GM23338 (cell line): ENCODE results near the gene SYNE3. TPM values are rescaled to one million over a fixed set of nuclear protein-coding genes. Genes with fewer than 3 reads are reported as not detected.

Source experiments
- ATAC-seq: fragments of 200-7000 bp; cut with Tn5 transposase; 3 replicates; pipeline ENCODE4 v1.9.1; 2020
- DNase-seq: peaks from one replicate; pipeline ENCODE4 v3.0.0-alpha.2; 2015; ENCODE audit warnings: low spot score
- H2AFZ ChIP-seq: fragments of 200-600 bp; sonication (generic); 2 replicates; pipeline ENCODE4 v1.8.0; 2016; ENCODE audit warnings: antibody characterized with exemption, mild to moderate bottlenecking, moderate library complexity
- H3F3A ChIP-seq: fragments of 200-600 bp; sonication (generic); replicated peaks from 2 replicates; pipeline ENCODE4 v1.8.0; 2017; ENCODE audit warnings: antibody characterized with exemption, mixed run types, low read depth
- H3K27ac ChIP-seq: fragments of 200-600 bp; sonication (generic); 2 replicates; pipeline ENCODE4 v1.6.1; 2016; ENCODE audit warnings: low read depth
- H3K27me3 ChIP-seq: fragments of 200-600 bp; sonication (generic); 2 replicates; pipeline ENCODE4 v1.8.0; 2016; ENCODE audit warnings: mild to moderate bottlenecking, mixed run types, moderate library complexity; ENCODE audit not compliant: insufficient read depth
- H3K36me3 ChIP-seq: fragments of 200-600 bp; sonication (generic); 2 replicates; pipeline ENCODE4 v1.8.0; 2016; ENCODE audit warnings: mild to moderate bottlenecking; ENCODE audit not compliant: insufficient read depth
- H3K4me1 ChIP-seq: fragments of 200-600 bp; sonication (generic); 2 replicates; pipeline ENCODE4 v1.8.0; 2016; ENCODE audit warnings: mild to moderate bottlenecking, moderate library complexity; ENCODE audit not compliant: insufficient read depth
- H3K4me2 ChIP-seq: fragments of 200-600 bp; sonication (generic); 2 replicates; pipeline ENCODE4 v1.7.1; 2017; ENCODE audit warnings: mixed run types
- H3K4me3 ChIP-seq: fragments of 200-600 bp; sonication (generic); 2 replicates; pipeline ENCODE4 v1.6.1; 2016; ENCODE audit warnings: mixed run types
- H3K79me2 ChIP-seq: fragments of 200-600 bp; sonication (generic); replicated peaks from 2 replicates; pipeline ENCODE4 v1.8.0; 2017; ENCODE audit warnings: mild to moderate bottlenecking; ENCODE audit not compliant: insufficient read depth
- H3K9me2 ChIP-seq: fragments of 200-600 bp; sonication (generic); 2 replicates; pipeline ENCODE4 v1.8.0; 2017; ENCODE audit not compliant: insufficient read depth
- H4K20me1 ChIP-seq: fragments of 200-600 bp; sonication (generic); replicated peaks from 2 replicates; pipeline ENCODE4 v1.8.0; 2017; ENCODE audit warnings: mild to moderate bottlenecking; ENCODE audit not compliant: insufficient read depth
- H3K27ac Mint-ChIP-seq: 2 replicates; pipeline ENCODE4 v1.8.0; 2020; ENCODE audit warnings: inconsistent platforms, mild to moderate bottlenecking, moderate library complexity, mixed read lengths
- H3K27me3 Mint-ChIP-seq: 3 replicates; pipeline ENCODE4 v1.8.0; 2022; ENCODE audit warnings: low read depth, mild to moderate bottlenecking, moderate library complexity, mixed read lengths, inconsistent platforms; ENCODE audit not compliant: insufficient read depth, poor library complexity
- H3K36me3 Mint-ChIP-seq: 3 replicates; pipeline ENCODE4 v1.8.0; 2021; ENCODE audit warnings: low read depth, mild to moderate bottlenecking, inconsistent platforms, moderate library complexity, mixed read lengths
- H3K4me1 Mint-ChIP-seq: 3 replicates; pipeline ENCODE4 v1.8.0; 2020; ENCODE audit warnings: mild to moderate bottlenecking, inconsistent platforms, mixed read lengths
- H3K4me3 Mint-ChIP-seq: 3 replicates; pipeline ENCODE4 v1.8.0; 2021; ENCODE audit warnings: moderate library complexity, mild to moderate bottlenecking, inconsistent platforms, mixed read lengths
- H3K9me3 Mint-ChIP-seq: 3 replicates; pipeline ENCODE4 v1.8.0; 2020; ENCODE audit warnings: moderate library complexity, mild to moderate bottlenecking, inconsistent platforms, mixed read lengths
- CREB1 ChIP-seq: fragments of 250-450 bp; sonication (Bioruptor Pico); IDR thresholded peaks from 2 replicates; pipeline ENCODE4 v1.5.0; 2020; ENCODE audit warnings: low read depth, mild to moderate bottlenecking, moderate library complexity
- CTCF ChIP-seq, 2 experiments: fragments of 200-600 bp in 1 of 2; sonication (generic) in 1 of 2; conservative IDR thresholded peaks; 2 replicates each; pipeline versions ENCODE4 v1.5.1 to v1.6.1; 2016 to 2017; ENCODE audit warnings: antibody characterized with exemption in 2 of 2, low read depth in 2 of 2, mild to moderate bottlenecking in 2 of 2, moderate library complexity in 1 of 2
- EZH2 ChIP-seq: fragments of 200-600 bp; sonication (generic); IDR thresholded peaks from one replicate; pipeline ENCODE4 v1.8.0; 2017; ENCODE audit warnings: antibody characterized with exemption, mild to moderate bottlenecking, low read depth; ENCODE audit not compliant: unreplicated experiment
- EZH2phosphoT487 ChIP-seq: fragments of 200-600 bp; sonication (generic); IDR thresholded peaks from one replicate; pipeline ENCODE4 v1.8.1; 2018; ENCODE audit warnings: antibody characterized with exemption; ENCODE audit not compliant: unreplicated experiment
- JUNB ChIP-seq: IDR thresholded peaks from one replicate; pipeline ENCODE4 v1.6.1; 2016; ENCODE audit warnings: antibody characterized with exemption; ENCODE audit not compliant: unreplicated experiment
- NANOG ChIP-seq: IDR thresholded peaks from 2 replicates; pipeline ENCODE4 v1.6.1; 2016; ENCODE audit warnings: antibody characterized with exemption, borderline replicate concordance
- POLR2AphosphoS5 ChIP-seq: IDR thresholded peaks from 2 replicates; pipeline ENCODE4 v1.6.1; 2016; ENCODE audit warnings: antibody characterized with exemption, low read depth
- REST ChIP-seq: IDR thresholded peaks from one replicate; pipeline ENCODE4 v1.6.1; 2018; ENCODE audit warnings: antibody characterized with exemption; ENCODE audit not compliant: unreplicated experiment
- STAT1 ChIP-seq: IDR thresholded peaks from one replicate; pipeline ENCODE4 v1.6.1; 2016; ENCODE audit warnings: antibody characterized with exemption; ENCODE audit not compliant: unreplicated experiment
- ZNF331 ChIP-seq: fragments of 250-450 bp; sonication (Bioruptor Pico); IDR thresholded peaks from 2 replicates; pipeline ENCODE4 v1.5.0; 2020; ENCODE audit warnings: low read depth, mild to moderate bottlenecking, moderate library complexity
- polyA plus RNA-seq: library from polyadenylated mRNA; unstranded; fragments of >200 nt; fragmentation: Nextera tagmentation; extraction: Ambion mirVana; gene quantifications from 2 replicates; pipeline ENCODE4 v1.2.1, GENCODE V29; 2016
- total RNA-seq: library from RNA; depleted of rRNA; stranded (reverse); fragments of >200 nt; shearing (Covaris generic); gene quantifications from 2 replicates; pipeline ENCODE4 v1.2.3, GENCODE V29; 2014
- TF ChIP-seq, protein P1 (sequence below): fragments of 250-450 bp; sonication (Bioruptor Pico); IDR thresholded peaks from 2 replicates; pipeline ENCODE4 v1.5.0; 2020; ENCODE audit warnings: mild to moderate bottlenecking, moderate library complexity
- TF ChIP-seq, protein P2 (sequence below): IDR thresholded peaks from 2 replicates; pipeline ENCODE4 v1.6.1; 2016; ENCODE audit warnings: antibody characterized with exemption

Gene SYNE3
- total and polyA plus RNA-seq, 2 experiments from 2014 or later = 0.02 to 0.03 TPM

GRCh38 chr14:95469134-95469481 is 47.3 kb downstream of the SYNE3 start (continued):
- TF ChIP-seq, protein P1, sequence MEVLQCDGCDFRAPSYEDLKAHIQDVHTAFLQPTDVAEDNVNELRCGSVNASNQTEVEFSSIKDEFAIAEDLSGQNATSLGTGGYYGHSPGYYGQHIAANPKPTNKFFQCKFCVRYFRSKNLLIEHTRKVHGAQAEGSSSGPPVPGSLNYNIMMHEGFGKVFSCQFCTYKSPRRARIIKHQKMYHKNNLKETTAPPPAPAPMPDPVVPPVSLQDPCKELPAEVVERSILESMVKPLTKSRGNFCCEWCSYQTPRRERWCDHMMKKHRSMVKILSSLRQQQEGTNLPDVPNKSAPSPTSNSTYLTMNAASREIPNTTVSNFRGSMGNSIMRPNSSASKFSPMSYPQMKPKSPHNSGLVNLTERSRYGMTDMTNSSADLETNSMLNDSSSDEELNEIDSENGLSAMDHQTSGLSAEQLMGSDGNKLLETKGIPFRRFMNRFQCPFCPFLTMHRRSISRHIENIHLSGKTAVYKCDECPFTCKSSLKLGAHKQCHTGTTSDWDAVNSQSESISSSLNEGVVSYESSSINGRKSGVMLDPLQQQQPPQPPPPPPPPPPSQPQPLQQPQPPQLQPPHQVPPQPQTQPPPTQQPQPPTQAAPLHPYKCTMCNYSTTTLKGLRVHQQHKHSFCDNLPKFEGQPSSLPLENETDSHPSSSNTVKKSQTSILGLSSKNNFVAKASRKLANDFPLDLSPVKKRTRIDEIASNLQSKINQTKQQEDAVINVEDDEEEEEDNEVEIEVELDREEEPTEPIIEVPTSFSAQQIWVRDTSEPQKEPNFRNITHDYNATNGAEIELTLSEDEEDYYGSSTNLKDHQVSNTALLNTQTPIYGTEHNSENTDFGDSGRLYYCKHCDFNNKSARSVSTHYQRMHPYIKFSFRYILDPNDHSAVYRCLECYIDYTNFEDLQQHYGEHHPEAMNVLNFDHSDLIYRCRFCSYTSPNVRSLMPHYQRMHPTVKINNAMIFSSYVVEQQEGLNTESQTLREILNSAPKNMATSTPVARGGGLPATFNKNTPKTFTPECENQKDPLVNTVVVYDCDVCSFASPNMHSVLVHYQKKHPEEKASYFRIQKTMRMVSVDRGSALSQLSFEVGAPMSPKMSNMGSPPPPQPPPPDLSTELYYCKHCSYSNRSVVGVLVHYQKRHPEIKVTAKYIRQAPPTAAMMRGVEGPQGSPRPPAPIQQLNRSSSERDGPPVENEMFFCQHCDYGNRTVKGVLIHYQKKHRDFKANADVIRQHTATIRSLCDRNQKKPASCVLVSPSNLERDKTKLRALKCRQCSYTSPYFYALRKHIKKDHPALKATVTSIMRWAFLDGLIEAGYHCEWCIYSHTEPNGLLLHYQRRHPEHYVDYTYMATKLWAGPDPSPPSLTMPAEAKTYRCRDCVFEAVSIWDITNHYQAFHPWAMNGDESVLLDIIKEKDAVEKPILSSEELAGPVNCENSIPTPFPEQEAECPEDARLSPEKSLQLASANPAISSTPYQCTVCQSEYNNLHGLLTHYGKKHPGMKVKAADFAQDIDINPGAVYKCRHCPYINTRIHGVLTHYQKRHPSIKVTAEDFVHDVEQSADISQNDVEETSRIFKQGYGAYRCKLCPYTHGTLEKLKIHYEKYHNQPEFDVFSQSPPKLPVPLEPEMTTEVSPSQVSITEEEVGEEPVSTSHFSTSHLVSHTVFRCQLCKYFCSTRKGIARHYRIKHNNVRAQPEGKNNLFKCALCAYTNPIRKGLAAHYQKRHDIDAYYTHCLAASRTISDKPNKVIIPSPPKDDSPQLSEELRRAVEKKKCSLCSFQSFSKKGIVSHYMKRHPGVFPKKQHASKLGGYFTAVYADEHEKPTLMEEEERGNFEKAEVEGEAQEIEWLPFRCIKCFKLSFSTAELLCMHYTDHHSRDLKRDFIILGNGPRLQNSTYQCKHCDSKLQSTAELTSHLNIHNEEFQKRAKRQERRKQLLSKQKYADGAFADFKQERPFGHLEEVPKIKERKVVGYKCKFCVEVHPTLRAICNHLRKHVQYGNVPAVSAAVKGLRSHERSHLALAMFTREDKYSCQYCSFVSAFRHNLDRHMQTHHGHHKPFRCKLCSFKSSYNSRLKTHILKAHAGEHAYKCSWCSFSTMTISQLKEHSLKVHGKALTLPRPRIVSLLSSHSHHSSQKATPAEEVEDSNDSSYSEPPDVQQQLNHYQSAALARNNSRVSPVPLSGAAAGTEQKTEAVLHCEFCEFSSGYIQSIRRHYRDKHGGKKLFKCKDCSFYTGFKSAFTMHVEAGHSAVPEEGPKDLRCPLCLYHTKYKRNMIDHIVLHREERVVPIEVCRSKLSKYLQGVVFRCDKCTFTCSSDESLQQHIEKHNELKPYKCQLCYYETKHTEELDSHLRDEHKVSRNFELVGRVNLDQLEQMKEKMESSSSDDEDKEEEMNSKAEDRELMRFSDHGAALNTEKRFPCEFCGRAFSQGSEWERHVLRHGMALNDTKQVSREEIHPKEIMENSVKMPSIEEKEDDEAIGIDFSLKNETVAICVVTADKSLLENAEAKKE (CRISPR knock-in tag) = no peak
- TF ChIP-seq EZH2phosphoT487 (no peak), POLR2AphosphoS5 (no peak), CREB1 (CRISPR knock-in tag) (no peak), JUNB (no peak), EZH2 (no peak), CTCF (conservative IDR thresholded peaks at IDR 0.05; ENCODE audit: low read depth in 2 of 2) (no peak)

DNA sequence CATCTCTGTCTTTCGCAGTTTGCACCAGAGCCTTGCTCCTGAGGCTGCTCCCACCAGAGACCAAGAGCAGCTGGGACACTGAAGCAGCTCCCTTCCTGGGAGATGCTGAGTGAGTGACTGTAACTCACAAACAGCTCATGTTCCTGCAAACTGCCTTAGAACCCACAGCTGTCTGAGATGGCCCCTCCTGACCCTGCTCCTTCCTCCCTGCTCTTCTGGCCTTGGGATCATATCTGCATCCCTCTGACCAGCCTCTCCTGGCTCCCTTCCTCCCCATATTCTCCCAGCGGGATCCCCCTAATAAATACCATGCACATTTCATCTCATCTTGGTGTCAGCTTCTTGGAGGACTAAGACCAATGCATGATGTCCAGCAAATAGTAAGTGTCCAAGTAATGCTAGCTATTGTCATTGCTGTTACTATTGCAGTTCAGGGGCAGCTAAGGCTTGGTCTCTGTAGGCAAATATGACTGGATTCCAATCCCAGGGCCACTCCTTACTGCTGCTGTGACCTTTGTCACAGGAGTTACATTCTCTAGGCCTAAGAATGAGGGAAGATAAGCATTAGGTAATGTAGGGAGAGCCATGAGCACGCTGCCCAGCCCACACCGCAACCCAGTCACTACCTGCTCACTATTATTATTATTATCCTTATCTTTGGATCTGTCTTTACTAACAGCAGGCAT is 47.9 kb downstream of the SYNE3 start:
- H3K4me1 Mint-ChIP-seq = no peaks in the 10 kb centered on the region
- H3K27ac Mint-ChIP-seq = no peak overlapping the region
- TF ChIP-seq STAT1 = no peak
- TF ChIP-seq POLR2AphosphoS5 = no peak
- no peak for TF ChIP-seq EZH2
- TF ChIP-seq ZNF331 (CRISPR knock-in tag) = no peak
- TF ChIP-seq JUNB = no peak
- TF ChIP-seq, protein P2, sequence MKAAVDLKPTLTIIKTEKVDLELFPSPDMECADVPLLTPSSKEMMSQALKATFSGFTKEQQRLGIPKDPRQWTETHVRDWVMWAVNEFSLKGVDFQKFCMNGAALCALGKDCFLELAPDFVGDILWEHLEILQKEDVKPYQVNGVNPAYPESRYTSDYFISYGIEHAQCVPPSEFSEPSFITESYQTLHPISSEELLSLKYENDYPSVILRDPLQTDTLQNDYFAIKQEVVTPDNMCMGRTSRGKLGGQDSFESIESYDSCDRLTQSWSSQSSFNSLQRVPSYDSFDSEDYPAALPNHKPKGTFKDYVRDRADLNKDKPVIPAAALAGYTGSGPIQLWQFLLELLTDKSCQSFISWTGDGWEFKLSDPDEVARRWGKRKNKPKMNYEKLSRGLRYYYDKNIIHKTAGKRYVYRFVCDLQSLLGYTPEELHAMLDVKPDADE = no peak
- TF ChIP-seq REST = no peak
- no peak for TF ChIP-seq NANOG
- TF ChIP-seq CREB1 (CRISPR knock-in tag) = no peak
- TF ChIP-seq EZH2phosphoT487 = no peak

More for the DNA sequence above, 47.9 kb downstream of the SYNE3 start:
- DNase-seq = no peak
- H3K4me2 ChIP-seq = no peak overlapping the region
- H3K4me3 ChIP-seq = no peak overlapping the region
- no peaks in the 10 kb centered on the region for H3F3A ChIP-seq
- Mint-ChIP-seq H3K27me3 (peaks cover 2% of the 10 kb centered on the region), H3K36me3 (no peaks in the 10 kb centered on the region), H3K9me3 (no peaks in the 10 kb centered on the region; the same call in 2 of the 3 replicates), H3K4me3 (no peak overlapping the region)
- H2AFZ ChIP-seq = no peak overlapping the region
- no peak overlapping the region for H3K27ac ChIP-seq
- H3K4me1 ChIP-seq = no peaks in the 10 kb centered on the region
- no peaks in the 10 kb centered on the region for H3K79me2 ChIP-seq
- H3K9me2 ChIP-seq = no peaks in the 10 kb centered on the region
- no peak for ATAC-seq
- no peaks in the 10 kb centered on the region for H3K27me3 ChIP-seq
- no peaks in the 10 kb centered on the region for H3K36me3 ChIP-seq
- H4K20me1 ChIP-seq = no peaks in the 10 kb centered on the region
